GM18499 (cell line): ENCODE results near the gene SPIN2B.
A peak's percentile ranks its signal among the peaks of the same experiment; 100 is the strongest.
"Not testable (repeated sequence)": the region's sequence is repeated elsewhere in the genome, so short reads cannot be mapped to it uniquely, and the experiment has no call there.

ENCODE experiments used
- ATAC-seq: cut with Tn5 transposase; IDR thresholded peaks from one replicate; pipeline ENCODE4 v1.9.1; 2021; ENCODE audit warnings: moderate number of reproducible peaks; ENCODE audit not compliant: insufficient read depth, unreplicated experiment

Gene SPIN2B

GRCh38 chrX:57121162-57121755, at the start of gene SPIN2B:
Gene SPIN2B, minus strand, starts transcription at chrX:57121548.
- ATAC-seq = peak; percentile 96

GRCh38 chrX:57156397-57157049, 35.2 kb upstream of the SPIN2B start:
- no peak for ATAC-seq

GRCh38 chrX:57155171-57155570, 33.8 kb upstream of the SPIN2B start:
- ATAC-seq = no peak

- not testable (repeated sequence) for ATAC-seq
Measured at GRCh38 chrX:57152222-57152621, 30.9 kb upstream of the SPIN2B start.

GRCh38 chrX:57138674-57139073, 17.3 kb upstream of the SPIN2B start:
- ATAC-seq = no peak

- ATAC-seq = no peak
Measured at GRCh38 chrX:57137501-57137900, 16.2 kb upstream of the SPIN2B start.

GRCh38 chrX:57137073-57137472, 15.7 kb upstream of the SPIN2B start, which contains the start of gene SPIN2A:
Gene SPIN2A, minus strand, starts transcription at chrX:57137397. Its CDS starts 800 bp downstream, at chrX:57136597.
- ATAC-seq = not testable (repeated sequence)

- ATAC-seq = not testable (repeated sequence)
Measured at GRCh38 chrX:57136589-57136988, 15.2 kb upstream of the SPIN2B start.

- ATAC-seq = no peak
Measured at GRCh38 chrX:57135287-57135686, 13.9 kb upstream of the SPIN2B start.

GRCh38 chrX:57134702-57135101, 13.4 kb upstream of the SPIN2B start:
- ATAC-seq = no peak

GRCh38 chrX:57133706-57134105, 12.4 kb upstream of the SPIN2B start:
- no peak for ATAC-seq

GRCh38 chrX:57133284-57133683, 11.9 kb upstream of the SPIN2B start:
- ATAC-seq = not testable (repeated sequence)

- no peak for ATAC-seq
Measured at GRCh38 chrX:57132046-57132445, 10.7 kb upstream of the SPIN2B start.

GRCh38 chrX:57121816-57122215, 468 bp upstream of the SPIN2B start:
- no peak for ATAC-seq

- ATAC-seq = not testable (repeated sequence)
Measured at GRCh38 chrX:57120619-57121161, 658 bp downstream of the SPIN2B start.

- no peak for ATAC-seq
Measured at GRCh38 chrX:57119416-57119815, 1.9 kb downstream of the SPIN2B start.

GRCh38 chrX:57117566-57117965, 3.8 kb downstream of the SPIN2B start:
- not testable (repeated sequence) for ATAC-seq

GRCh38 chrX:57104921-57105398, 16.4 kb downstream of the SPIN2B start:
- ATAC-seq = no peak

GRCh38 chrX:57104406-57104805, 16.9 kb downstream of the SPIN2B start:
- no peak for ATAC-seq

- ATAC-seq = no peak
Measured at GRCh38 chrX:57103489-57103888, 17.9 kb downstream of the SPIN2B start.

- not testable (repeated sequence) for ATAC-seq
Measured at GRCh38 chrX:57102918-57103317, 18.4 kb downstream of the SPIN2B start.
